NB4 (cell line): ENCODE data around the gene NCR1.
"Not testable (repeated sequence)": the region's sequence is repeated elsewhere in the genome, so short reads cannot be mapped to it uniquely, and the experiment has no call there.

Experiments used
- DNase-seq: peaks from one replicate; pipeline ENCODE4 v3.0.0; 2010; ENCODE audit warnings: low read depth
- H3K4me3 ChIP-seq: one replicate; pipeline ENCODE4 v1.5.1; 2011; ENCODE audit warnings: mild to moderate bottlenecking, low read depth, low read length, moderate library complexity
- CTCF ChIP-seq: IDR thresholded peaks from one replicate; pipeline ENCODE4 v1.5.1; 2012; ENCODE audit warnings: low read depth, low read length
- MAX ChIP-seq: IDR thresholded peaks from 2 replicates; pipeline ENCODE4 v1.6.1; 2011; ENCODE audit warnings: low read depth, low read length
- MYC ChIP-seq: IDR thresholded peaks from 2 replicates; pipeline ENCODE4 v1.6.1; 2011; ENCODE audit warnings: low read depth, low read length
- POLR2A ChIP-seq: IDR thresholded peaks from 2 replicates; pipeline ENCODE4 v1.6.1; 2011; ENCODE audit warnings: mild to moderate bottlenecking; ENCODE audit not compliant: insufficient read length; ENCODE audit errors: extremely low read depth

The NCR1 gene

GRCh38 chr19:54896036-54896435, 9.9 kb upstream of the NCR1 start:
- DNase-seq = no peak
- no peak overlapping the region for H3K4me3 ChIP-seq
- TF ChIP-seq POLR2A (no peak), MYC (no peak), MAX (no peak), CTCF (no peak)

GRCh38 chr19:54898685-54899084, 7.3 kb upstream of the NCR1 start:
- DNase-seq, H3K4me3 ChIP-seq: not testable (repeated sequence)

GRCh38 chr19:54899646-54900045, 6.3 kb upstream of the NCR1 start:
- not testable (repeated sequence) for H3K4me3 ChIP-seq, DNase-seq

- peak; percentile 81 for DNase-seq
- H3K4me3 ChIP-seq = not testable (repeated sequence)
These were observed 4.8 kb upstream of the NCR1 start for GRCh38 chr19:54901153-54901552.

- TF ChIP-seq POLR2A (no peak), MYC (no peak), MAX (no peak), CTCF (no peak)
These were observed 3.9 kb upstream of the NCR1 start for GRCh38 chr19:54902061-54902460.

GRCh38 chr19:54903303-54903702, 2.6 kb upstream of the NCR1 start:
- no peak overlapping the region for H3K4me3 ChIP-seq
- TF ChIP-seq POLR2A (no peak), MYC (no peak), MAX (no peak), CTCF (no peak)
- no peak for DNase-seq

More at GRCh38 chr19:54902061-54902460, 3.9 kb upstream of the NCR1 start:
- H3K4me3 ChIP-seq = no peak overlapping the region
- DNase-seq = no peak

- DNase-seq, H3K4me3 ChIP-seq: not testable (repeated sequence)
These were observed 1.7 kb upstream of the NCR1 start for GRCh38 chr19:54904261-54904660.

GRCh38 chr19:54905421-54905802, 536 bp upstream of the NCR1 start:
- no peak overlapping the region for H3K4me3 ChIP-seq
- TF ChIP-seq MAX (no peak), POLR2A (no peak), MYC (no peak), CTCF (no peak)
- DNase-seq = no peak
